H1 (cell line): ENCODE measurements around the gene DPY19L3. TPM values are rescaled to one million over a fixed set of nuclear protein-coding genes. Genes with fewer than 3 reads are reported as not detected.

Experiments
- CTCF ChIA-PET: fragments of 300-600 bp; sonication (Branson Sonifier 250); formaldehyde crosslinking; loops from one replicate; lab custom pipeline; 2021; ENCODE audit not compliant: partially characterized antibody; lab: Charles Lee
- POLR2A ChIA-PET: fragments of 300-600 bp; sonication (Branson Sonifier 250); formaldehyde crosslinking; loops from one replicate; lab custom pipeline; 2021; ENCODE audit warnings: inconsistent platforms; ENCODE audit not compliant: partially characterized antibody; lab: Charles Lee
- DNase-seq, 2 experiments: peaks; one replicate each; pipeline versions ENCODE4 v3.0.0 to v3.0.0-alpha.2; 2010 to 2022; ENCODE audit warnings: low spot score in 2 of 2, low read depth in 1 of 2, mixed read lengths in 1 of 2
- FAIRE-seq: peaks from 2 replicates; lab custom pipeline; 2011; peaks lifted over from hg19 to GRCh38; lab: Jason Lieb, UNC
- H2AFZ ChIP-seq: 2 replicates; pipeline ENCODE4 v1.8.1; 2012; ENCODE audit warnings: low read length, inconsistent platforms
- H2AK5ac ChIP-seq: 2 replicates; pipeline ENCODE4 v1.6.1; 2013; ENCODE audit warnings: low read depth, low read length
- H2BK120ac ChIP-seq: replicated peaks from 2 replicates; pipeline ENCODE3; 2013; ENCODE audit warnings: low read depth, low read length, inconsistent platforms
- H2BK12ac ChIP-seq: 2 replicates; pipeline ENCODE4 v1.6.1; 2013; ENCODE audit warnings: low read depth, low read length
- H2BK15ac ChIP-seq: 2 replicates; pipeline ENCODE4 v1.6.1; 2013; ENCODE audit warnings: low read length
- H2BK20ac ChIP-seq: 2 replicates; pipeline ENCODE4 v1.6.1; 2013; ENCODE audit warnings: low read length
- H2BK5ac ChIP-seq: 2 replicates; pipeline ENCODE4 v1.6.1; 2013; ENCODE audit warnings: low read depth, low read length
- H3K14ac ChIP-seq: 2 replicates; pipeline ENCODE4 v1.6.1; 2013; ENCODE audit warnings: inconsistent platforms; ENCODE audit not compliant: insufficient read length
- H3K18ac ChIP-seq: 2 replicates; pipeline ENCODE4 v1.6.1; 2013; ENCODE audit warnings: low read length; ENCODE audit errors: extremely low read depth
- H3K23ac ChIP-seq: 2 replicates; pipeline ENCODE4 v1.6.1; 2013; ENCODE audit warnings: inconsistent platforms; ENCODE audit not compliant: insufficient read length
- H3K23me2 ChIP-seq: 2 replicates; pipeline ENCODE4 v1.6.1; 2013; ENCODE audit warnings: low read depth, low read length
- H3K27ac ChIP-seq: 2 replicates; pipeline ENCODE4 v1.6.1; 2011; ENCODE audit warnings: low read depth, low read length, inconsistent platforms
- H3K27me3 ChIP-seq, 4 experiments: replicated peaks in 1 of 4; 1 replicate in 1 of 4; 2 replicates in 3 of 4; pipeline versions ENCODE4 v1.6.1 to v1.8.1; 2011 to 2013; ENCODE audit warnings: low read length in 3 of 4, mild to moderate bottlenecking in 3 of 4, inconsistent platforms in 2 of 4, mixed read lengths in 2 of 4, moderate library complexity in 1 of 4; ENCODE audit not compliant: control insufficient read depth in 3 of 4, insufficient read depth in 3 of 4; ENCODE audit errors: extremely low read depth in 1 of 4
- H3K36me3 ChIP-seq, 4 experiments: 2 replicates each; pipeline versions ENCODE4 v1.6.1 to v1.8.1; 2011 to 2013; ENCODE audit warnings: mild to moderate bottlenecking in 4 of 4, low read length in 3 of 4, moderate library complexity in 2 of 4, control low read depth in 1 of 4, inconsistent platforms in 1 of 4; ENCODE audit not compliant: insufficient read depth in 4 of 4, control insufficient read depth in 2 of 4
- H3K4ac ChIP-seq: replicated peaks from 2 replicates; pipeline ENCODE3; 2013; ENCODE audit warnings: low read length, low read depth, mixed read lengths, inconsistent platforms; ENCODE audit not compliant: insufficient read length
- H3K4me1 ChIP-seq, 4 experiments: replicated peaks in 1 of 4; 1 replicate in 1 of 4; 2 replicates in 3 of 4; pipeline versions ENCODE4 v1.6.1 to v1.8.1; 2011 to 2013; ENCODE audit warnings: low read length in 3 of 4, inconsistent platforms in 2 of 4, mixed read lengths in 1 of 4; ENCODE audit not compliant: insufficient read depth in 4 of 4, control insufficient read depth in 3 of 4
- H3K4me2 ChIP-seq, 2 experiments: 2 replicates each; pipeline versions ENCODE4 v1.6.1 to v1.8.1; 2011 to 2013; ENCODE audit warnings: low read depth in 2 of 2, low read length in 2 of 2, control low read depth in 1 of 2, inconsistent platforms in 1 of 2, mild to moderate bottlenecking in 1 of 2; ENCODE audit not compliant: insufficient read depth in 1 of 2
- H3K4me3 ChIP-seq, 4 experiments: fragments of 200-600, 300-600 bp in 1 of 4; sonication (generic), shearing (Covaris generic), sonication (Bioruptor Twin) in 1 of 4; 2 replicates each; pipeline versions ENCODE4 v1.5.1 to v1.8.1; 2011 to 2016; ENCODE audit warnings: low read length in 4 of 4, low read depth in 3 of 4, control low read depth in 2 of 4, inconsistent platforms in 2 of 4, mild to moderate bottlenecking in 2 of 4, mixed read lengths in 1 of 4, moderate library complexity in 1 of 4; ENCODE audit not compliant: insufficient read depth in 2 of 4; ENCODE audit errors: extremely low read depth in 1 of 4
- H3K56ac ChIP-seq: replicated peaks from 2 replicates; pipeline ENCODE3; 2013; ENCODE audit warnings: low read depth, mild to moderate bottlenecking, mixed read lengths, low read length, inconsistent platforms; ENCODE audit not compliant: insufficient read length
- H3K79me1 ChIP-seq: 2 replicates; pipeline ENCODE4 v1.6.1; 2013; ENCODE audit warnings: low read depth, low read length, control low read depth
- H3K79me2 ChIP-seq, 2 experiments: 2 replicates each; pipeline versions ENCODE4 v1.6.1 to v1.8.1; 2012 to 2013; ENCODE audit warnings: low read length in 2 of 2, mild to moderate bottlenecking in 2 of 2, inconsistent platforms in 1 of 2; ENCODE audit not compliant: insufficient read depth in 2 of 2, control insufficient read depth in 1 of 2
- H3K9ac ChIP-seq, 4 experiments: replicated peaks in 1 of 4; 1 replicate in 1 of 4; 2 replicates in 3 of 4; pipeline versions ENCODE4 v1.6.1 to v1.8.1; 2011 to 2013; ENCODE audit warnings: low read depth in 3 of 4, low read length in 3 of 4, control low read depth in 2 of 4, mild to moderate bottlenecking in 2 of 4, moderate library complexity in 2 of 4, inconsistent platforms in 1 of 4; ENCODE audit errors: extremely low read depth in 1 of 4
- H3K9me3 ChIP-seq, 2 experiments: 2 replicates each; pipeline versions ENCODE4 v1.6.1 to v1.8.1; 2012 to 2013; ENCODE audit warnings: mild to moderate bottlenecking in 2 of 2, moderate library complexity in 2 of 2, control low read depth in 1 of 2, inconsistent platforms in 1 of 2, low read depth in 1 of 2, low read length in 1 of 2, mixed read lengths in 1 of 2; ENCODE audit not compliant: insufficient read depth in 2 of 2
- H4K20me1 ChIP-seq, 2 experiments: replicated peaks in 1 of 2; 2 replicates each; pipeline versions ENCODE3 to v1.8.1; 2011 to 2013; ENCODE audit warnings: inconsistent platforms in 2 of 2, low read length in 2 of 2, mild to moderate bottlenecking in 1 of 2; ENCODE audit not compliant: insufficient read depth in 2 of 2, control insufficient read depth in 1 of 2
- H4K5ac ChIP-seq: 2 replicates; pipeline ENCODE4 v1.6.1; 2013; ENCODE audit warnings: low read length, low read depth, mixed read lengths, inconsistent platforms; ENCODE audit not compliant: insufficient read length
- H4K8ac ChIP-seq: 2 replicates; pipeline ENCODE4 v1.8.0; 2013; ENCODE audit warnings: mild to moderate bottlenecking, moderate library complexity, low read length, inconsistent platforms; ENCODE audit not compliant: insufficient read depth; ENCODE audit errors: extremely low read depth
- H4K91ac ChIP-seq: replicated peaks from 2 replicates; pipeline ENCODE3; 2013; ENCODE audit warnings: low read length, mixed read lengths, inconsistent platforms; ENCODE audit not compliant: insufficient read length
- CEBPB ChIP-seq: IDR thresholded peaks from 2 replicates; pipeline ENCODE4 v1.6.1; 2012; ENCODE audit warnings: low read depth, low read length
- CHD2 ChIP-seq: IDR thresholded peaks from 2 replicates; pipeline ENCODE4 v1.6.1; 2012; ENCODE audit warnings: low read length, improper control_type of control experiment
- NRF1 ChIP-seq: IDR thresholded peaks from 2 replicates; pipeline ENCODE4 v1.6.1; 2011; ENCODE audit warnings: mild to moderate bottlenecking, low read depth, low read length, improper control_type of control experiment
- RBBP5 ChIP-seq: IDR thresholded peaks from 2 replicates; pipeline ENCODE4 v1.7.1; 2012; ENCODE audit warnings: low read depth, mild to moderate bottlenecking, inconsistent platforms, low read length, moderate library complexity, borderline replicate concordance
- RNF2 ChIP-seq: fragments of 200-900, 300-1000 bp; sonication (generic); IDR thresholded peaks from 2 replicates; pipeline ENCODE4 v1.7.1; 2016; ENCODE audit warnings: borderline replicate concordance, low read depth, mild to moderate bottlenecking, antibody characterized with exemption, low read length; ENCODE audit not compliant: poor library complexity, severe bottlenecking; ENCODE audit errors: missing control alignments
- SIRT6 ChIP-seq: IDR thresholded peaks from one replicate; pipeline ENCODE4 v1.7.1; 2012; ENCODE audit warnings: low read length, inconsistent platforms
- WGBS, 2 experiments: shearing (Covaris generic) in 1 of 2; methylation state at CpG; one replicate each; pipeline versions ENCODE4 v1.1.6 to v1.1.7; 2013 to 2015; ENCODE audit warnings: low lambda C conversion rate in 2 of 2, mixed read lengths in 2 of 2, inconsistent platforms in 1 of 2, low coverage in 1 of 2, missing lambda C conversion rate in 1 of 2; ENCODE audit not compliant: insufficient replicate concordance in 2 of 2, insufficient coverage in 1 of 2, insufficient read length in 1 of 2; ENCODE audit errors: extremely low coverage in 1 of 2, missing lambda C conversion rate in 1 of 2; 5-methylcytosine and 5-hydroxymethylcytosine counted together
- polyA plus RNA-seq, 7 experiments: library from polyadenylated mRNA; depleted of rRNA in 3 of 7; stranded (reverse) in 5 of 7; unstranded in 2 of 7; fragments of >200 nt in 5 of 7; fragments of 200-250 nt in 2 of 7; gene quantifications; 1 replicate in 5 of 7; 2 replicates in 1 of 7; 4 replicates in 1 of 7; pipeline versions ENCODE4 v1.2.1 to v1.2.3, GENCODE V29; 2011 to 2013; ENCODE audit warnings: missing spikeins in 2 of 7, mixed read lengths in 2 of 7
- total RNA-seq: library from RNA; stranded (reverse); fragmentation: NEBNext Ultra II Directional; extraction: Animal tissue kit (Norgen Biotek cat#: 25700); gene quantifications from 2 replicates; pipeline ENCODE4 v1.2.1, GENCODE V29; 2021

DPY19L3 gene
- total and polyA plus RNA-seq, 2 of the 8 experiments (the other 6 are each of a cell fraction or from before 2014, with no cell fraction given) = 35.3 to 60.2 TPM

- Histone ChIP-seq H4K8ac (no peak overlapping the region), H3K27me3 (no peaks in the 10 kb centered on the region), H3K9me3 (no peaks in the 10 kb centered on the region), H3K4me2 (no peak overlapping the region), H2BK120ac (no peak overlapping the region), H3K23me2 (no peaks in the 10 kb centered on the region), H3K14ac (no peak overlapping the region), H3K4me1 (no peaks in the 10 kb centered on the region), H3K4ac (no peak overlapping the region), H2BK5ac (no peak overlapping the region), H3K4me3 (no peak overlapping the region), H4K5ac (no peak overlapping the region), H2AK5ac (no peak overlapping the region), H3K18ac (no peak overlapping the region), H2BK12ac (no peak overlapping the region), H3K9ac (no peak overlapping the region), H2BK20ac (no peak overlapping the region), H4K91ac (no peak overlapping the region), H2AFZ (no peak overlapping the region), H3K36me3 (peaks cover 9 to 41% (median 27%) of the 10 kb centered on the region in 4 experiments), H3K79me2 (peaks cover 0 to 7% of the 10 kb centered on the region in 2 experiments; a peak in 1 of 4 replicates), H3K79me1 (no peaks in the 10 kb centered on the region; the same call in 1 of the 2 replicates), H3K23ac (no peak overlapping the region), H4K20me1 (peaks cover 0 to 3% of the 10 kb centered on the region in 2 experiments), H3K56ac (no peak overlapping the region), H2BK15ac (no peak overlapping the region), H3K27ac (no peak overlapping the region)
- ChIA-PET CTCF (no interaction called here), POLR2A (interaction anchor here (0.7 to 2.7 kb wide), 2 partner anchors 11 to 68 kb away, joined by 3 to 13 read pairs; partner anchors contain the start of gene DPY19L3)
- FAIRE-seq (no peak), DNase-seq (no peak)
- 93% methylated on average over 5 of the region's 5 CpGs; no CpG with 5 or more reads in 1 of the 2 experiments for WGBS, 2 experiments
- TF ChIP-seq RNF2 = no peak
- no peak for TF ChIP-seq SIRT6
- no peak for TF ChIP-seq NRF1
- TF ChIP-seq CEBPB = no peak
- no peak for TF ChIP-seq RBBP5
- TF ChIP-seq CHD2 = no peak
These were observed 10.1 kb downstream of the DPY19L3 start for GRCh38 chr19:32415669-32416068.
